HCT116 (cell line): ENCODE results near the gene TMEM239.

Experiments
- CEBPB ChIP-seq: IDR thresholded peaks from 2 replicates; pipeline ENCODE4 v1.6.1; 2012; ENCODE audit warnings: low read depth
- CTCF ChIP-seq, 3 experiments: fragments of 200-600 bp in 1 of 3; sonication (generic) in 1 of 3; IDR thresholded peaks in 2 of 3; conservative IDR thresholded peaks in 1 of 3; 2 replicates each; pipeline ENCODE4 v1.5.1; 2012 to 2017; ENCODE audit warnings: low read depth in 2 of 3, low read length in 2 of 3, antibody characterized with exemption in 1 of 3, borderline replicate concordance in 1 of 3, control low read depth in 1 of 3, mild to moderate bottlenecking in 1 of 3, mixed read lengths in 1 of 3, mixed run types in 1 of 3, moderate library complexity in 1 of 3; ENCODE audit not compliant: insufficient read depth in 1 of 3
- JUND ChIP-seq: IDR thresholded peaks from 2 replicates; pipeline ENCODE4 v1.6.1; 2012
- MAX ChIP-seq: IDR thresholded peaks from 2 replicates; pipeline ENCODE4 v1.6.1; 2012
- POLR2A ChIP-seq: IDR thresholded peaks from 2 replicates; pipeline ENCODE4 v1.7.0; 2011; ENCODE audit warnings: borderline replicate concordance; ENCODE audit not compliant: insufficient read depth, insufficient read length; ENCODE audit errors: extremely low read depth
- POLR2AphosphoS5 ChIP-seq: IDR thresholded peaks from 2 replicates; pipeline ENCODE4 v1.6.1; 2011; ENCODE audit warnings: mild to moderate bottlenecking, low read depth, low read length, moderate library complexity
- RAD21 ChIP-seq: IDR thresholded peaks from 2 replicates; pipeline ENCODE4 v1.6.1; 2012; ENCODE audit warnings: low read depth, mild to moderate bottlenecking
- REST ChIP-seq: IDR thresholded peaks from 2 replicates; pipeline ENCODE4 v1.6.1; 2012; ENCODE audit warnings: low read depth
- SIN3A ChIP-seq: IDR thresholded peaks from 2 replicates; pipeline ENCODE4 v1.6.1; 2012; ENCODE audit warnings: low read depth
- ZNF274 ChIP-seq: fragments of 200-500 bp; sonication (Bioruptor generic); IDR thresholded peaks from 2 replicates; pipeline ENCODE4 v1.6.1; 2014; ENCODE audit warnings: mild to moderate bottlenecking, low read depth, low read length, inconsistent platforms

- no peak for TF ChIP-seq REST
- TF ChIP-seq RAD21: no peak
- no peak for TF ChIP-seq CTCF (IDR thresholded peaks at IDR 0.05 in 2 of 3, conservative IDR thresholded peaks at IDR 0.05 in 1 of 3; ENCODE audit: borderline replicate concordance in 1 of 3, insufficient read depth in 1 of 3, low read depth in 2 of 3, low read length in 2 of 3)
- no peak for TF ChIP-seq SIN3A
- no peak for TF ChIP-seq JUND
- TF ChIP-seq POLR2A: no peak
- no peak for TF ChIP-seq POLR2AphosphoS5
- TF ChIP-seq MAX: no peak
- TF ChIP-seq CEBPB: no peak
- TF ChIP-seq ZNF274: no peak
Observed at GRCh38 chr20:2771631-2772080, 44.5 kb upstream of the TMEM239 start.
